Measurements from ENCODE around the gene PSEN2. TPM values are rescaled to one million over a fixed set of nuclear protein-coding genes. Genes with fewer than 3 reads are reported as not detected.

The PSEN2 gene
- total and polyA plus RNA-seq, 10 of the 15 experiments (the other 5 are each of a cell fraction or from before 2014, with no cell fraction given) = 0.90 to 13.3 (median 7.0) TPM

- TF ChIP-seq NFYB (IDR thresholded peaks at IDR 0.05; ENCODE audit: insufficient read depth, low read depth, low read length) (no peak), ESRRA (IDR thresholded peaks at IDR 0.05; ENCODE audit: low read length) (no peak)
- TF ChIP-seq, protein P1, sequence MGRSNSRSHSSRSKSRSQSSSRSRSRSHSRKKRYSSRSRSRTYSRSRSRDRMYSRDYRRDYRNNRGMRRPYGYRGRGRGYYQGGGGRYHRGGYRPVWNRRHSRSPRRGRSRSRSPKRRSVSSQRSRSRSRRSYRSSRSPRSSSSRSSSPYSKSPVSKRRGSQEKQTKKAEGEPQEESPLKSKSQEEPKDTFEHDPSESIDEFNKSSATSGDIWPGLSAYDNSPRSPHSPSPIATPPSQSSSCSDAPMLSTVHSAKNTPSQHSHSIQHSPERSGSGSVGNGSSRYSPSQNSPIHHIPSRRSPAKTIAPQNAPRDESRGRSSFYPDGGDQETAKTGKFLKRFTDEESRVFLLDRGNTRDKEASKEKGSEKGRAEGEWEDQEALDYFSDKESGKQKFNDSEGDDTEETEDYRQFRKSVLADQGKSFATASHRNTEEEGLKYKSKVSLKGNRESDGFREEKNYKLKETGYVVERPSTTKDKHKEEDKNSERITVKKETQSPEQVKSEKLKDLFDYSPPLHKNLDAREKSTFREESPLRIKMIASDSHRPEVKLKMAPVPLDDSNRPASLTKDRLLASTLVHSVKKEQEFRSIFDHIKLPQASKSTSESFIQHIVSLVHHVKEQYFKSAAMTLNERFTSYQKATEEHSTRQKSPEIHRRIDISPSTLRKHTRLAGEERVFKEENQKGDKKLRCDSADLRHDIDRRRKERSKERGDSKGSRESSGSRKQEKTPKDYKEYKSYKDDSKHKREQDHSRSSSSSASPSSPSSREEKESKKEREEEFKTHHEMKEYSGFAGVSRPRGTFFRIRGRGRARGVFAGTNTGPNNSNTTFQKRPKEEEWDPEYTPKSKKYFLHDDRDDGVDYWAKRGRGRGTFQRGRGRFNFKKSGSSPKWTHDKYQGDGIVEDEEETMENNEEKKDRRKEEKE (IDR thresholded peaks at IDR 0.05) = no peak
These were observed 17.6 kb downstream of the PSEN2 start (continued) for GRCh38 chr1:226888021-226888420.

DNA sequence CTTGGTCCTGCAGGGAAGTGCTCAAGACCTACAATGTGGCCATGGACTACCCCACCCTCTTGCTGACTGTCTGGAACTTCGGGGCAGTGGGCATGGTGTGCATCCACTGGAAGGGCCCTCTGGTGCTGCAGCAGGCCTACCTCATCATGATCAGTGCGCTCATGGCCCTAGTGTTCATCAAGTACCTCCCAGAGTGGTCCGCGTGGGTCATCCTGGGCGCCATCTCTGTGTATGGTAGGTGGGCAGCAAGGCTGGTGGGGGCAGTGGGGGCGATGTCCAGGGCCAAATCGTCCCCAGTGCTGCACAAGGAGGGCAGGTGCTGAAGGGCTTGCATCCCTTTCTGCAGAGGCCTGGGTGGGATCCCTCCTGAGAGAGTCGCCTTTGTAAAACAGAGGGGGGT, 18.4 kb downstream of the PSEN2 start:
- ChIA-PET POLR2A (no interaction called here), CTCF (no interaction called here), RAD21 (ENCODE audit: unreplicated experiment) (no interaction called here), SMC1A (ENCODE audit: uncharacterized antibody, unreplicated experiment) (no interaction called here)
- 91% methylated on average over 8 of the region's 8 CpGs for WGBS (ENCODE audit: insufficient coverage, insufficient replicate concordance, low lambda C conversion rate, missing lambda C conversion rate)
- FAIRE-seq (no peak), ATAC-seq (no peak), DNase-seq (ENCODE audit: low read depth, low spot score) (no peak)
- Histone ChIP-seq H3K27ac (ENCODE audit: control insufficient read depth, insufficient read depth) (no peak overlapping the region), H3K4me3 (no peak overlapping the region), H4K20me1 (ENCODE audit: control insufficient read depth, insufficient read depth) (no peaks in the 10 kb centered on the region), H2AFZ (ENCODE audit: control insufficient read depth, low read depth, low read length) (no peak overlapping the region), H3K9ac (ENCODE audit: control insufficient read depth, insufficient read depth, low read length) (no peak overlapping the region), H3K79me2 (ENCODE audit: control insufficient read depth, insufficient read depth, low read length) (no peaks in the 10 kb centered on the region), H3K4me1 (ENCODE audit: control insufficient read depth, insufficient read depth, low read length) (peaks cover 32% of the 10 kb centered on the region), H3K27me3 (replicated peaks in 1 of 2; ENCODE audit: control insufficient read depth in 2 of 2, insufficient read depth in 2 of 2, low read length in 1 of 2) (no peaks in the 10 kb centered on the region), H3K36me3 (ENCODE audit: control insufficient read depth in 2 of 2, insufficient read depth in 2 of 2, low read length in 1 of 2) (peaks cover 0 to 4% of the 10 kb centered on the region in 2 experiments; a peak in 1 of 4 replicates), H3K9me3 (replicated peaks; ENCODE audit: control insufficient read depth, insufficient read depth, low read length) (no peaks in the 10 kb centered on the region), H3K4me2 (ENCODE audit: control insufficient read depth, insufficient read depth) (no peak overlapping the region)
- in situ Hi-C loops (cut with MboI) (no loop called here), intact Hi-C loops (cut with micrococcal nuclease; ENCODE audit: unreplicated experiment) (no loop called here)
- BruUV-seq (replicated peaks) = no TSS peak
- TF ChIP-seq TARDBP (IDR thresholded peaks at IDR 0.05; ENCODE audit: borderline replicate concordance) = no peak
- no peak for TF ChIP-seq CBFB (IDR thresholded peaks at IDR 0.05; ENCODE audit: low read depth)
- no peak for TF ChIP-seq SRF (IDR thresholded peaks at IDR 0.05; ENCODE audit: low read depth in 2 of 2, low read length in 2 of 2)
- no peak for TF ChIP-seq CHD2 (IDR thresholded peaks at IDR 0.05; ENCODE audit: borderline replicate concordance, low read depth, low read length)
- TF ChIP-seq CHD4 (IDR thresholded peaks at IDR 0.05) = no peak

Data from GM12878 (cell line).